HepG2 (cell line): Measurements from ENCODE around the gene TRMT6.

Source experiments
- BRD4 ChIP-seq: sonication (generic); formaldehyde crosslinking; IDR thresholded peaks from 2 replicates; pipeline ENCODE4 v1.4.0; 2020; ENCODE audit warnings: missing genetic modification reagents
- ERF ChIP-seq: IDR thresholded peaks from 2 replicates; pipeline ENCODE4 v1.6.1; 2018; ENCODE audit warnings: missing biosample characterization, missing genetic modification reagents
- MBD4 ChIP-seq: IDR thresholded peaks from 2 replicates; pipeline ENCODE4 v1.6.1; 2012; ENCODE audit warnings: low read length, inconsistent platforms, borderline replicate concordance
- RORA ChIP-seq: sonication (generic); formaldehyde crosslinking; IDR thresholded peaks from 2 replicates; pipeline ENCODE4 v1.5.0; 2020; ENCODE audit warnings: mild to moderate bottlenecking, missing genetic modification reagents, moderate library complexity
- SIX4 ChIP-seq: sonication (generic); formaldehyde crosslinking; IDR thresholded peaks from 2 replicates; pipeline ENCODE4 v1.4.0; 2020; ENCODE audit warnings: missing genetic modification reagents
- ZNF343 ChIP-seq: sonication (generic); formaldehyde crosslinking; IDR thresholded peaks from 2 replicates; pipeline ENCODE4 v1.4.0; 2020; ENCODE audit warnings: mild to moderate bottlenecking, missing genetic modification reagents
- TF ChIP-seq, protein P1 (sequence below): IDR thresholded peaks from 2 replicates; pipeline ENCODE4 v1.6.1; 2012; ENCODE audit warnings: inconsistent platforms

DNA sequence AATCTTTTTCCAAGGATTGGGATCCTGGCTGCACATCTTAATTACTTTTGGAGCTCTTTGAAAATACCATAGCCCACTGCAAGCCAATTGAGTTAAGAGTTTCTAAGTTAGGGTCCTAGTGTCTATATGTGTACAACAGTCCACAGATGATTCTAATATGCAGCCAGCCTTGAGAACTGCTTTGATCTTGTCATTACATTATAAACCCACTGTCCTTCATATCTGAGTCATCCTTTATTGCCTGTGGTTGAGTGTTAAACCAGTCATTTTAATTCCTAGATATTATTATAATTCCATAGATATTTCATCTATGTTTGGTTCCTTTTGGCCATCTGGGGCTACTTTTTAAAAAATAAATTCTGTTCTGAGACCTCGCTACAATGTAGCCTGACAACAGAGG, 24.2 kb upstream of the TRMT6 start:
- TF ChIP-seq, protein P1, sequence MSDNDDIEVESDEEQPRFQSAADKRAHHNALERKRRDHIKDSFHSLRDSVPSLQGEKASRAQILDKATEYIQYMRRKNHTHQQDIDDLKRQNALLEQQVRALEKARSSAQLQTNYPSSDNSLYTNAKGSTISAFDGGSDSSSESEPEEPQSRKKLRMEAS = no peak
- TF ChIP-seq BRD4 = no peak
- no peak for TF ChIP-seq ERF (CRISPR knock-in tag)
- TF ChIP-seq RORA (CRISPR knock-in tag) = no peak
- TF ChIP-seq SIX4 (CRISPR knock-in tag) = no peak
- TF ChIP-seq MBD4 = no peak
- TF ChIP-seq ZNF343 (CRISPR knock-in tag) = no peak
